CD14-positive monocyte (primary cell): ENCODE results near the gene MYB. TPM values are rescaled to one million over a fixed set of nuclear protein-coding genes. Genes with fewer than 3 reads are reported as not detected.
A peak's percentile ranks its signal among the peaks of the same experiment; 100 is the strongest.

ENCODE experiments used
- DNase-seq, 3 donors: peaks; one replicate each; pipeline ENCODE4 v3.0.0-alpha.2; 2011 to 2022
- H2AFZ ChIP-seq: 2 replicates; pipeline ENCODE4 v1.6.0; 2012; ENCODE audit warnings: mild to moderate bottlenecking, low read depth, low read length, inconsistent platforms; ENCODE audit not compliant: insufficient read depth, poor library complexity, severe bottlenecking
- H3K27ac ChIP-seq, 2 donors: 1 replicate in 1 of 2; 2 replicates in 1 of 2; pipeline ENCODE4 v1.5.1; 2012 to 2013; ENCODE audit warnings: low read length in 2 of 2, control low read depth in 1 of 2, inconsistent platforms in 1 of 2, low read depth in 1 of 2, mild to moderate bottlenecking in 1 of 2
- H3K27me3 ChIP-seq, 2 donors: one replicate each; pipeline versions ENCODE4 v1.6.0 to v1.6.1; 2011 to 2013; ENCODE audit warnings: low read length in 2 of 2; ENCODE audit not compliant: control insufficient read depth in 2 of 2, insufficient read depth in 2 of 2
- H3K36me3 ChIP-seq, 2 donors: replicated peaks in 1 of 2; 1 replicate in 1 of 2; 2 replicates in 1 of 2; pipeline versions ENCODE4 v1.5.1 to v1.6.1; 2012 to 2013; ENCODE audit warnings: low read length in 2 of 2, control low read depth in 1 of 2, inconsistent platforms in 1 of 2, mild to moderate bottlenecking in 1 of 2; ENCODE audit not compliant: insufficient read depth in 2 of 2, control insufficient read depth in 1 of 2
- H3K4me1 ChIP-seq, 2 donors: 1 replicate in 1 of 2; 2 replicates in 1 of 2; pipeline versions ENCODE4 v1.5.1 to v1.6.1; 2012 to 2013; ENCODE audit warnings: low read length in 2 of 2, control low read depth in 1 of 2, inconsistent platforms in 1 of 2, mild to moderate bottlenecking in 1 of 2, moderate library complexity in 1 of 2; ENCODE audit not compliant: insufficient read depth in 2 of 2, control insufficient read depth in 1 of 2
- H3K4me2 ChIP-seq: replicated peaks from 2 replicates; pipeline ENCODE3; 2012; ENCODE audit warnings: low read length, moderate library complexity, mild to moderate bottlenecking; ENCODE audit not compliant: poor library complexity, severe bottlenecking; ENCODE audit errors: extremely low read depth
- H3K4me3 ChIP-seq, 3 experiments: fragments of 200-600 bp in 1 of 3; sonication (generic) in 1 of 3; replicated peaks in 1 of 3; 1 replicate in 2 of 3; 2 replicates in 1 of 3; pipeline ENCODE4 v1.5.1; 2011 to 2013; ENCODE audit warnings: low read length in 3 of 3, mild to moderate bottlenecking in 3 of 3, control low read depth in 2 of 3, low read depth in 2 of 3, inconsistent platforms in 1 of 3, moderate library complexity in 1 of 3
- H3K79me2 ChIP-seq: 2 replicates; pipeline ENCODE4 v1.6.0; 2012; ENCODE audit warnings: mild to moderate bottlenecking, control low read depth, inconsistent platforms, low read length, moderate library complexity; ENCODE audit not compliant: insufficient read depth
- H3K9ac ChIP-seq: 2 replicates; pipeline ENCODE4 v1.6.0; 2017; ENCODE audit warnings: low read length, mild to moderate bottlenecking; ENCODE audit not compliant: insufficient read depth, poor library complexity, severe bottlenecking
- H3K9me3 ChIP-seq, 2 donors: replicated peaks in 1 of 2; 1 replicate in 1 of 2; 2 replicates in 1 of 2; pipeline versions ENCODE4 v1.5.1 to v1.6.1; 2012 to 2013; ENCODE audit warnings: low read length in 2 of 2, control low read depth in 1 of 2; ENCODE audit not compliant: control insufficient read depth in 1 of 2, insufficient read depth in 1 of 2
- H4K20me1 ChIP-seq: 2 replicates; pipeline ENCODE4 v1.6.0; 2012; ENCODE audit warnings: mild to moderate bottlenecking, low read length, control low read depth, moderate library complexity; ENCODE audit not compliant: insufficient read depth
- H3K27ac Mint-ChIP-seq, 7 donors: one replicate each; pipeline ENCODE4 v1.8.0; 2020; ENCODE audit warnings: mild to moderate bottlenecking in 7 of 7, mixed read lengths in 7 of 7, moderate library complexity in 6 of 7, inconsistent platforms in 2 of 7
- H3K27me3 Mint-ChIP-seq, 3 donors: one replicate each; pipeline ENCODE4 v1.8.0; 2021 to 2022; ENCODE audit warnings: low read depth in 3 of 3, mild to moderate bottlenecking in 3 of 3, mixed read lengths in 3 of 3, moderate library complexity in 3 of 3, inconsistent platforms in 1 of 3
- H3K36me3 Mint-ChIP-seq, 2 donors: one replicate each; pipeline ENCODE4 v1.8.0; 2020; ENCODE audit warnings: mixed read lengths in 2 of 2, inconsistent platforms in 1 of 2, mild to moderate bottlenecking in 1 of 2
- H3K4me1 Mint-ChIP-seq: one replicate; pipeline ENCODE4 v1.8.0; 2020; ENCODE audit warnings: mild to moderate bottlenecking, mixed read lengths
- H3K4me3 Mint-ChIP-seq, 2 donors: one replicate each; pipeline ENCODE4 v1.8.0; 2020; ENCODE audit warnings: mild to moderate bottlenecking in 2 of 2, mixed read lengths in 2 of 2, moderate library complexity in 1 of 2
- H3K9me3 Mint-ChIP-seq, 7 donors: one replicate each; pipeline ENCODE4 v1.8.0; 2020 to 2022; ENCODE audit warnings: mixed read lengths in 7 of 7, mild to moderate bottlenecking in 6 of 7, moderate library complexity in 6 of 7, inconsistent platforms in 2 of 7
- CTCF ChIP-seq: fragments of 200-600 bp; IDR thresholded peaks from one replicate; pipeline ENCODE4 v1.8.0; 2022; ENCODE audit warnings: antibody characterized with exemption, mild to moderate bottlenecking
- whole genome bisulfite sequencing: methylation state at CpG from one replicate; pipeline ENCODE4 v1.1.5; 2013; ENCODE audit warnings: missing lambda C conversion rate; ENCODE audit not compliant: insufficient coverage; 5-methylcytosine and 5-hydroxymethylcytosine counted together
- intact Hi-C, 2 donors: fragments of 100-400 bp; cut with micrococcal nuclease; formaldehyde crosslinking; loops; one replicate each; pipeline versions ENCODE4 v1.15.0 to v1.15.1; 2023
- polyA plus RNA-seq, 3 donors: library from polyadenylated mRNA; depleted of rRNA in 1 of 3; unstranded in 2 of 3; stranded (reverse) in 1 of 3; fragments of 300-500 nt in 2 of 3; fragments of >200 nt in 1 of 3; fragmentation: Illumina TruSeq in 2 of 3; gene quantifications; 1 replicate in 2 of 3; 2 replicates in 1 of 3; pipeline ENCODE4 v1.2.3, GENCODE V29; 2012 to 2021

The MYB gene
- polyA plus RNA-seq, 3 donors: 1.5 to 2.2 (median 1.7) TPM

GRCh38 chr6:135179372-135179771 is 1.7 kb upstream of the MYB start:
- no peak overlapping the region for H3K27ac Mint-ChIP-seq
- intact Hi-C loops: no loop called here
- H3K4me3 Mint-ChIP-seq: no peak overlapping the region

GRCh38 chr6:135179920-135180541 is 1.1 kb upstream of the MYB start:
- WGBS: 0% methylated on average over 3 of the region's 16 CpGs
- Histone ChIP-seq H3K9me3 (no peaks in the 10 kb centered on the region), H3K27me3 (no peaks in the 10 kb centered on the region), H4K20me1 (no peaks in the 10 kb centered on the region), H3K9ac (no peak overlapping the region), H2AFZ (peak overlapping the region; percentile 94), H3K4me2 (peak overlapping the region; percentile 98), H3K4me3 (peak overlapping the region; percentile 93 to 97 (median 95)), H3K27ac (no peak overlapping the region), H3K4me1 (peaks cover 27 to 38% of the 10 kb centered on the region in 2 donors), H3K36me3 (no peaks in the 10 kb centered on the region), H3K79me2 (peaks cover 45% of the 10 kb centered on the region)
- DNase-seq: no peak
- no peak for TF ChIP-seq CTCF
- no peaks in the 10 kb centered on the region for H3K9me3 Mint-ChIP-seq
- H3K27me3 Mint-ChIP-seq: no peaks in the 10 kb centered on the region
- H3K36me3 Mint-ChIP-seq: no peaks in the 10 kb centered on the region
- peaks cover 44% of the 10 kb centered on the region for H3K4me1 Mint-ChIP-seq
- H3K27ac Mint-ChIP-seq: peak overlapping the region in 3 of 7 donors; percentile 19 to 88 (median 68)
- intact Hi-C loops: loop anchor here in 1 of 2 donors (10.0 kb wide), 3 partner anchors 105 to 1085 kb away; partner anchors contain the start of gene HBS1L
- peak overlapping the region; percentile 88 to 91 for H3K4me3 Mint-ChIP-seq

More at GRCh38 chr6:135179372-135179771, 1.7 kb upstream of the MYB start:
- Mint-ChIP-seq H3K4me1 (peaks cover 41% of the 10 kb centered on the region), H3K36me3 (no peaks in the 10 kb centered on the region), H3K27me3 (no peaks in the 10 kb centered on the region), H3K9me3 (no peaks in the 10 kb centered on the region)
- TF ChIP-seq CTCF: no peak
- H3K36me3 ChIP-seq: no peaks in the 10 kb centered on the region
- WGBS: no CpG with 5 or more reads among the region's 2 CpGs
- no peaks in the 10 kb centered on the region for H4K20me1 ChIP-seq
- no peaks in the 10 kb centered on the region for H3K9me3 ChIP-seq
- DNase-seq: no peak
- H3K79me2 ChIP-seq: peaks cover 38% of the 10 kb centered on the region
- H3K4me1 ChIP-seq: peaks cover 24 to 32% of the 10 kb centered on the region in 2 donors
- H3K9ac ChIP-seq: no peak overlapping the region
- no peak overlapping the region for H3K4me2 ChIP-seq
- H3K27me3 ChIP-seq: no peaks in the 10 kb centered on the region
- H3K27ac ChIP-seq: no peak overlapping the region
- H2AFZ ChIP-seq: no peak overlapping the region
- H3K4me3 ChIP-seq: no peak overlapping the region
